Lung microvascular endothelial cell (primary cell): ENCODE data around the gene TMEM72. TPM values are rescaled to one million over a fixed set of nuclear protein-coding genes. Genes with fewer than 3 reads are reported as not detected.

Experiments
- DNase-seq, 2 donors: peaks; one replicate each; pipeline versions ENCODE4 v3.0.0 to v3.0.0-alpha.2; 2010; ENCODE audit warnings: low read depth in 2 of 2
- total RNA-seq: library from RNA; depleted of rRNA; stranded (reverse); fragments of >200 nt; gene quantifications from 2 replicates; pipeline ENCODE4 v1.2.1, GENCODE V29; 2014

The TMEM72 gene
- total RNA-seq, 1 donor from 2014 or later = not detected

- no peak for DNase-seq
Measured at GRCh38 chr10:44889834-44890233, 21.3 kb upstream of the TMEM72 start.

GRCh38 chr10:44890696-44891563 lies 20.2 kb upstream of the TMEM72 start:
- no peak for DNase-seq

- no peak for DNase-seq
Measured at GRCh38 chr10:44891721-44892120, 19.4 kb upstream of the TMEM72 start.

GRCh38 chr10:44893604-44894468 lies 17.3 kb upstream of the TMEM72 start:
- no peak for DNase-seq

GRCh38 chr10:44894691-44895090 lies 16.4 kb upstream of the TMEM72 start:
- DNase-seq = no peak

GRCh38 chr10:44895280-44895679 lies 15.9 kb upstream of the TMEM72 start:
- no peak for DNase-seq

GRCh38 chr10:44897049-44897448 lies 14.1 kb upstream of the TMEM72 start:
- no peak for DNase-seq

GRCh38 chr10:44898665-44899064 lies 12.5 kb upstream of the TMEM72 start:
- no peak for DNase-seq

GRCh38 chr10:44899450-44900080 lies 11.6 kb upstream of the TMEM72 start:
- DNase-seq = no peak

- no peak for DNase-seq
Measured at GRCh38 chr10:44902941-44903545, 8.1 kb upstream of the TMEM72 start.

GRCh38 chr10:44906486-44906885 lies 4.7 kb upstream of the TMEM72 start:
- no peak for DNase-seq

GRCh38 chr10:44907556-44907955 lies 3.6 kb upstream of the TMEM72 start:
- DNase-seq = no peak

GRCh38 chr10:44908066-44908749 lies 2.9 kb upstream of the TMEM72 start:
- DNase-seq = no peak

- no peak for DNase-seq
Measured at GRCh38 chr10:44908936-44909630, 2.1 kb upstream of the TMEM72 start.

GRCh38 chr10:44909910-44910309 lies 1.2 kb upstream of the TMEM72 start:
- DNase-seq = no peak

- DNase-seq = no peak
Measured at GRCh38 chr10:44910602-44911001, 535 bp upstream of the TMEM72 start.

GRCh38 chr10:44911951-44912350 lies 814 bp downstream of the TMEM72 start:
- DNase-seq = no peak

GRCh38 chr10:44913350-44914081 lies 2.4 kb downstream of the TMEM72 start:
- DNase-seq = no peak

- DNase-seq = no peak
Measured at GRCh38 chr10:44914891-44915290, 3.8 kb downstream of the TMEM72 start.

GRCh38 chr10:44916429-44916828 lies 5.3 kb downstream of the TMEM72 start:
- DNase-seq = no peak
